GM23338 (cell line): ENCODE data around the gene OR4D1.
"Not testable (repeated sequence)": the region's sequence is repeated elsewhere in the genome, so short reads cannot be mapped to it uniquely, and the experiment has no call there.

Experiments used
- CREB1 ChIP-seq: fragments of 250-450 bp; sonication (Bioruptor Pico); IDR thresholded peaks from 2 replicates; pipeline ENCODE4 v1.5.0; 2020; ENCODE audit warnings: low read depth, mild to moderate bottlenecking, moderate library complexity
- CTCF ChIP-seq, 2 experiments: fragments of 200-600 bp in 1 of 2; sonication (generic) in 1 of 2; conservative IDR thresholded peaks; 2 replicates each; pipeline versions ENCODE4 v1.5.1 to v1.6.1; 2016 to 2017; ENCODE audit warnings: antibody characterized with exemption in 2 of 2, low read depth in 2 of 2, mild to moderate bottlenecking in 2 of 2, moderate library complexity in 1 of 2
- EZH2 ChIP-seq: fragments of 200-600 bp; sonication (generic); IDR thresholded peaks from one replicate; pipeline ENCODE4 v1.8.0; 2017; ENCODE audit warnings: antibody characterized with exemption, mild to moderate bottlenecking, low read depth; ENCODE audit not compliant: unreplicated experiment
- EZH2phosphoT487 ChIP-seq: fragments of 200-600 bp; sonication (generic); IDR thresholded peaks from one replicate; pipeline ENCODE4 v1.8.1; 2018; ENCODE audit warnings: antibody characterized with exemption; ENCODE audit not compliant: unreplicated experiment
- POLR2AphosphoS5 ChIP-seq: IDR thresholded peaks from 2 replicates; pipeline ENCODE4 v1.6.1; 2016; ENCODE audit warnings: antibody characterized with exemption, low read depth
- REST ChIP-seq: IDR thresholded peaks from one replicate; pipeline ENCODE4 v1.6.1; 2018; ENCODE audit warnings: antibody characterized with exemption; ENCODE audit not compliant: unreplicated experiment
- ZNF462 ChIP-seq: fragments of 250-450 bp; sonication (Bioruptor Pico); IDR thresholded peaks from 2 replicates; pipeline ENCODE4 v1.5.0; 2020; ENCODE audit warnings: mild to moderate bottlenecking, moderate library complexity

- not testable (repeated sequence) for TF ChIP-seq CTCF (conservative IDR thresholded peaks at IDR 0.05; ENCODE audit: low read depth in 2 of 2); EZH2; POLR2AphosphoS5; REST; ZNF462 (CRISPR knock-in tag); CREB1 (CRISPR knock-in tag); EZH2phosphoT487
Measured at GRCh38 chr17:58132697-58133096, 15.5 kb upstream of the OR4D1 start.
